GM20431 (cell line): ENCODE measurements around the gene HIP1.
"Not testable (repeated sequence)": the region's sequence is repeated elsewhere in the genome, so short reads cannot be mapped to it uniquely, and the experiment has no call there.

ENCODE experiments used
- in situ Hi-C: fragments of 300-500 bp; cut with MseI, MboI; formaldehyde crosslinking; loops from one replicate; pipeline ENCODE4 v1.15.0; 2020; ENCODE audit warnings: low sequenced_read_pairs; ENCODE audit not compliant: unreplicated experiment

Gene HIP1

GRCh38 chr7:75546237-75547015 is 192.3 kb downstream of the HIP1 start:
- in situ Hi-C loops, result no loop called here

GRCh38 chr7:75537731-75538130 is 201.0 kb downstream of the HIP1 start:
- in situ Hi-C loops, result no loop called here

GRCh38 chr7:75536940-75537538 is 201.7 kb downstream of the HIP1 start:
- in situ Hi-C loops, result no loop called here

- in situ Hi-C loops, result no loop called here
Measured at GRCh38 chr7:75536491-75536890, 202.2 kb downstream of the HIP1 start.

GRCh38 chr7:75534727-75535307 is 203.9 kb downstream of the HIP1 start:
- in situ Hi-C loops, result no loop called here

GRCh38 chr7:75533926-75534325 is 204.8 kb downstream of the HIP1 start:
- in situ Hi-C loops, result no loop called here

GRCh38 chr7:75532639-75533038 is 206.1 kb downstream of the HIP1 start:
- in situ Hi-C loops, result no loop called here

GRCh38 chr7:75531359-75531821 is 207.4 kb downstream of the HIP1 start:
- in situ Hi-C loops, result no loop called here

- in situ Hi-C loops, result not testable (repeated sequence)
Measured at GRCh38 chr7:75527224-75527722, 211.5 kb downstream of the HIP1 start.

GRCh38 chr7:75521727-75522126 is 217.0 kb downstream of the HIP1 start:
- in situ Hi-C loops, result not testable (repeated sequence)

GRCh38 chr7:75518842-75519241 is 219.9 kb downstream of the HIP1 start:
- in situ Hi-C loops, result not testable (repeated sequence)

GRCh38 chr7:75509033-75509432 is 229.7 kb downstream of the HIP1 start:
- in situ Hi-C loops, result not testable (repeated sequence)

GRCh38 chr7:75492020-75492419 is 246.7 kb downstream of the HIP1 start, which contains the start of gene SPDYE5:
Gene SPDYE5 (plus strand): TSS chr7:75492320. CDS start chr7:75494048, 1,728 bp downstream.
- in situ Hi-C loops, result not testable (repeated sequence)

GRCh38 chr7:75485979-75486643 is 252.6 kb downstream of the HIP1 start, which contains the start of gene POM121C:
Gene POM121C (minus strand): TSS chr7:75486299. CDS start chr7:75441496, 44,803 bp downstream.
- in situ Hi-C loops, result not testable (repeated sequence)

GRCh38 chr7:75485355-75485978 is 253.3 kb downstream of the HIP1 start:
- in situ Hi-C loops, result not testable (repeated sequence)
